NCI-H524 (cell line): ENCODE data around the gene OPA1.

Experiments
- DNase-seq, 2 experiments: peaks; one replicate each; lab custom pipeline; 2025; lab: John Stamatoyannopoulos, UW

The OPA1 gene

DNA sequence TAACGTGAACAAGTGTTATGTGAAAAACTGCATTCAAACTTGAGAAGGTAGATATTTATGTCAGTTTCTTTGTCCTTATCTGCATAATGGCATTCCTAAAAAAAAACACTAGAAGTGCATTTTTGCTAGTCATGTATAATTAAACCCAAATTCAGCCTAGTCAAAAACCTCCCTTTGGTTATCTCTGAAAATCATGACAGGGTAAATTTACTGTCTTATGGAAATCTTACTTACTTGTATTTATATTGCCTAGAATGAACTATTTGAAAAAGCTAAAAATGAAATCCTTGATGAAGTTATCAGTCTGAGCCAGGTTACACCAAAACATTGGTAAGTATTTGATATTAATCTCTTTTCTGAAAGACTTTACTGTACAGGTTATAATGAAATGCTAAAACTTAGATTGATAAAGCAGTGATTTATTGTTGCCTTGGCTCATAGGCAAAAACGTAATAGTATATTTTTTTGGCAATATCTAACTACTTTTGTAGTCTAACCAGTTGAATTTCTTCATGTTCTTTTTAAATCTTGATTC, 55.6 kb downstream of the OPA1 start:
- DNase-seq, result no peak

DNA sequence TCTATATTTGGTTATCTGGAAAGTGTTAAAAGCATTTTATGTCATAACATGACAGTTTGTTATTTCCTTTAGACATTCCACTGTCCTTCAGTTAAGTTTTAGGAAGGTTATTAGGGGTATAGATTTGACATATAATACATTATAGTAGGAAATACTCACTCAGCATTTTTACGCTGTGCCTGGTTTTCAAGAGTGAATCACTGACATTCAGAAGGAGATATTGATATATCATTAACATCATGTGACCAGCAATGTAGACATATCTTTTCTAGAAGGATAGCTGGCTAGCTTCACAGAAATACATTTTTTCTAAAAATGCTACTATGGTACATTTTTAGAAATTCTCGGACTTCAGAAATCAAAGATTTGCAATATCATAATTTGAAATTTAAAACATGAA, 57.6 kb downstream of the OPA1 start:
- no peak for DNase-seq

DNA sequence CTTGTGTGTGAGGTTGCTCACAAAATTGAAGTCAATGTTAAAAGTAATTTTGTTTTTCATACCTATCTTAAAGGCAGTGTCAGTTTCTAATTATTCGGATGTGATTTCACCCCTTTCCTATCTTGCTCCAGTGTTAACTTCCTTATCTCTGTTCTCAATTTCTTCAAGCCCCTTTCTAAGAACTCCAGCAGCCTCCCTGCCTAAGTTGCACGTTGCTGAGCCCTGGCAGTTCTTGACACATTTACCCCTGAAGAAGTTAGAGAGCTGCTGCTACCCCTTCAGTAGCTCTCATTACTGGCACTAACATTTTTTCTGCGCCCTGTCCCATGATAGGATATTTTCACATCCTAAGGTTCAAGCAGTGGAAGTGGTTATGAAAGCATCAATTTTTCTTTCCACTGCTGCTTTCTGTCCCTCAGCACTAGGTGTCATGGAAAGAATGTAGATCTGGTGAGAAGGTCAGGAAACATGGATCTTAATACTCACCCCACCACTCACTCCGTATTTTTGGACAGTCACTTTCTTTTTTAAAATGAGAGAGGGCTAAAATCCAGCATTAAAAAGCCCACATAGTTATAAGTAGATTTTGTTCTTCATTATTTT, 62.9 kb downstream of the OPA1 start:
- no peak for DNase-seq

DNA sequence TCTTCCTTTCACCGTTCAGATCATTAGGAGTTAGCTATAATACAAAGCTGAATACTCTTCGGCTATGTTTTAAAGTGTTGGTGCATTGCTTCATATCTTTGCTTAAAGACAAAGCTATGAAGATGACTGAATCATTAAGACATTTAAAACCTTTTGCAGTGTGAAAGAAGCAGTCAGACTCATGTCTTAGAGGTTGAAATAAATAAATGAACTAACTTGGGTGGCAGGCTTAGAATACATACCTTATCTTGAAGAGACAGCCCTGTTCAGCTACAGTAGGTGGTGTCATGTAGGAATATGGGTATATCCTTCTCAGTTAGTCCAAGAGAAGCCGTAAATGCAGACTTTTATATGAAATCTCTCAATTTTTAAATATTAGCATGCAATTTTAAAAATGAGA, 63.4 kb downstream of the OPA1 start:
- no peak for DNase-seq

DNA sequence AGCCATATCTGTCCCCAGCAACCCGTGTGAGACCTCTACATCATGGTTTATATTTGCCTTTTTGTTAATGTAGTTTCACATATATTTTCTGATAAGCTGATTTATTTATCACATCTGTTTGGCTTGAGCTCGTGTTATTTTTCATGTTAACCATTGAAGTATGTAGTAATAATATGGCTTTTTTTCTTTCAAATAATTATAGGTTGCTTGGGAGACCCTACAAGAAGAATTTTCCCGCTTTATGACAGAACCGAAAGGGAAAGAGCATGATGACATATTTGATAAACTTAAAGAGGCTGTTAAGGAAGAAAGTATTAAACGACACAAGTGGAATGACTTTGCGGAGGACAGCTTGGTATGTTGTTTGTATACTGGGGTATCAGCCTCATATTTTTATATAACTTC, 63.9 kb downstream of the OPA1 start:
- DNase-seq, result no peak

DNA sequence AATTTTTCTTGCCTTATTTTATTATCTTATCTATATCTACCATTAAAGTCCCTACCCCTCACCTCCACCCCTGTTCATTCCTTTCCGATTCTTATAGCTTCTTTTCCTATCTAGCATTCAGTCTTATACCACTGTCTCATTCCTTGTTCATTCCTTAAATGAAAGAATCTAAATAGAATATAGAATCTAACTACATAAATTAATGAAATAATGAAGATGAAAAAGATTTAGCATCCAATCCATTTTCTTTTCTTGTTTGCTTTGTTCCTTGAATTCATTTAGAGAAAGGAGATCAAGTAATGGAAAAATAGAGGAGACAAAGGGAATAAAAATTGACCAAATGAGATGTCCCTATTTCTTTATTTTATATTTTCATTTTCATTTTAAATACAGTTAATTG, 67.2 kb downstream of the OPA1 start:
- DNase-seq, result no peak

DNA sequence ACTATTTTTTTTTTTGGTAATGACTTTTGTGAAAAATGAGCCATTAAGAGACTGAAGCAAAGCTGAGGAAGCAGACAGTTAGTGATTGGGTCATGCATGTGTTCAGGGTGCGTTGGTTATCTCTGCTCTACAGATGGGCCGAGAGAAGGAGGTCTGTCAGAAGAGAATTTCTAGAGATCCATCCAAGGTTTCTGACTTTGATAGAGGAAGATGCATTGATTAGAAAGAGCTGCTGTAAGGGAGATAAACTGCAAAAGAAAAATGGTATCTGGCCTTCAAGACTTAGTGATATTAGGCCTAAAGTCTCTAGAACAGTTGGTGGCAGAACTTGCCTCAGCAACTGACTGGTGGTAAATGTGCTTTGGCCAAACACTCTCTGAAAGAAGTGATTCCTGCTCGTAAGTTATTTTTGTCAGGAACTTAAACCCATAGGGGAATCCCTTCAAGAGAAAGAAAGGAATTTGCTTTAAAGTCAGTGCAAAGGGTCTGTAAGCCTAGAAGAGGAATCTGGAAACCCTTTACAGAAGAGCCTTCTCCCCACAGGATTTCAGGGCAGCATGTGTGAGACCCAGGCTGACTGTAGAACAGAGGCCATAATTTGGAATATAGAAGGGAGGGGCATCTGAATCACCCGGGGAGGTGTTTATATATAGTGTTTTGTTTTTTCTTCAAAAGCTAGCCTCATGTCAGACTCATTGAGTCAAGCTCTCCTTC, 67.8 kb downstream of the OPA1 start:
- no peak for DNase-seq

DNA sequence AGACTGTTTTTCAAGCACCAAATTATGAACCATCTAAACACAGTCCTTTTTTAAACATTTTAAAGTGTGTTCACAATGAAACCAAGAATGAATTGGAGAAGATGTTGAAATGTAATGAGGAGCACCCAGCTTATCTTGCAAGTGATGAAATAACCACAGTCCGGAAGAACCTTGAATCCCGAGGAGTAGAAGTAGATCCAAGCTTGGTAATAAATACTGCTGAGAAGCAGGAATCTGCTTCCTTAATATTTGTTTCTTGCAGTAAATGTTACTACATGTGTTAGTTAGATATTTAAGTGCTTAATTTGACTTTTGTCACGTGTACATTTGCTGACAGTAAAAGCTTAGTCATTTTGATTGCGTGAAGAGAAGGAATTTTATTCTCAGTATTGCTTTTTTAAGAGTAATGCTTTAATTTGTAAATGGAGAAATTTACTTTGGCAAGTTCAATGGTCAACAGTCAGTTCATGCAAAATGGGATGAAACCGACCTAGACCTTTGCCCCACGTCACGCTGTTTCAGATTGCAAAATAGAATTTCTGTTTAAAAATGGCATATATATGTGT, 69.8 kb downstream of the OPA1 start:
- DNase-seq, result no peak

DNA sequence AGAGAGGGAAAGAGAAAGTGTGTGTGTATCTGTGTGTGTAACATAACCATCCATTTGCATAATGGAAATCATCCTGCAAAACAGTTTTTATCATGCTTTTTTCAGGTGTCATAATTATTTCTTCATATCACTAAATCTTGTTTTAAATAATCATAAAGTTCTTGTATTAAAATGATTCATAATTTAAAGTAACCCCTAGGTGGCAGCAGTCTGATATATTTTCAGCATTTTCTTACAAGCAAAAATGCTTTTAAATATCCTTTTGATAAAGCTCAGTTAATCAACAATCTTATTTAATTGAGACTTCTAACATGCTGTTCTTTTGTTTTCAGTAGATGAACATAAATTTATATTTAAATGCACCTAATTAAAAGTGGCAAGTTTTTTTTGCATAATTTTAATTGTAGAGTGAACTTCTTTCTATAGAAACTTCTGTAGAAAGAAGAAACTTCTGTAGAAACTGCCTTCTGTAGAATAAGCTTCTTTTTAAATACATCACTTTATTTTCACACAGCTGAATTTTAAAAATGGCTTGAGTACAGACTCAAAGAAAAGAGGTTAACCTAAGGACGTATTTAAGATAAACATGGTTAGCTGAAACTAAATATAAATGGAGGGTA, 72.5 kb downstream of the OPA1 start:
- peak in 1 of 2 experiments; percentile 30 for DNase-seq

DNA sequence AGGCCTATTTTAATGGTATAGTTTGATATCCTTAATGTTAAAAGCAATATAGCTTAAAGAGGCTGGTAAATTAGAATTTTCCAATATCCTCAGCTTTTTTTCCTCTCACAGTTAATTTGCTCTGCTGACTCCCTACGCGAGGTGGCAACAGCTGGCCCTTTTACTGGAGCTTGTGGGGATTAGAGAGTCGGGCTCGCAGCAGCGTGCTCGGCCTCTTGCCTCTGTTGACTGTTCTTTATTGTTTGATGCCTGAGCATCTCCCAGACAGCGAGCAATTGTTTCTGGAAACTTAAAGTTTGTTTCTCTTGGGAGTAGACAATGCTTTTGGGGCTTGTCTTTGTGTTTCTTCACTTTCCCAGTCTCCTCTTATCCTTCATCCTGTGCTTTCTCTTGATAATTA, 80.8 kb downstream of the OPA1 start:
- peak; percentile 53 to 81 for DNase-seq

DNA sequence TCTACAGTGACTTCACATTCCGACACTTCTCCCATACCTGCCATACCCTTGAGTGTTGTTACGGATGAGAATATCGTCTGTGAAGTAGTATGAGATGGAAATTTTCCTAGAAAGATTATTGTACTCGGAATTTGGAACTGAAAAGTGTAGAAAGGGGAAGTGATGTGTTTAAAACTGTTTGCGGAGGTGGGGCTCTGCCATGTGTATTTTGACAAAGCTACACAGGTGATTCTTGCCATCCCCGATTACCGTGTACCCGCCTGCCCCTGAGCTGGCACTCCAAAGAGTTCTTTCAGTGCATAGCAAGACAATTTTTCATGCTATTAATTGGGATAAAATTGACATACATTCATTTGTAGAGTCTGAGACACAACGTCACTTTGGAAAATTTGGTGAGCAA, 81.7 kb downstream of the OPA1 start:
- DNase-seq, result no peak

DNA sequence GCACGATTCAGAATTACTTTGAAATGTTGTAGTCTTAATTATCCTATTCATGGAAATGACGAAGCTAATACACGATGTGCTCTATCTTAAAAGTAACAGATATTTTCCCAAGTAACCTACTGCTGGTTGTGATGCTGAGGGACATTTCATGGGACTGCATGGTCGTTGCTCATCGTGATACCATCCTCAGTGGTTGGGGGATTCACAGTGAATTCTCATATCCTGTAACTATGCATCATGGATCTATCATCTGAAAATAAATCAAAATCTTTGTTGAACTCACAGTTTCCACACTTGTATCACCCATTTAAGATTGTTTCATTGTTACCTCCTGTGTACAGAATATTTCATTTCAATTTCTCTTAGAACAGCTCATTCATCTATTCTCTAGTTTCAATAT, 84.7 kb downstream of the OPA1 start:
- no peak for DNase-seq

DNA sequence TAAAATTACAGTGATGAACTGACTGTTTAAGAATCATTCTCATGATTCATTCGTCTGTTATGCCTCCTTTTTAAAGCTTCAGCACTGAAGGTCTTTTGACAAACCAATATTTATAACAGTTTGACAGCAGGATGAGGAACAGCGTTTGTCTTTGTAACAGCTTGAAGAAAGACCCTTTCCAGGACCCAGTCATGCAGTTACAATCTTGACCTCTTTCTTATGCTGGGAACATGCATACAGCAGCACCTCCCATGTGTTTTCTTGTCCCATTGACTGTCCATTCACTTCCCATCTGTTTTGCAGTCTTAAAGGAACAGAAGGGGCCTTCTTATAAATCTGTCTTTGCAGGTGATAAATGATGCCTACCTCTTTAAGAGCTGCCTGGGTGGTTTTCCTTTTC, 87.2 kb downstream of the OPA1 start:
- peak; percentile 11 to 68 for DNase-seq

DNA sequence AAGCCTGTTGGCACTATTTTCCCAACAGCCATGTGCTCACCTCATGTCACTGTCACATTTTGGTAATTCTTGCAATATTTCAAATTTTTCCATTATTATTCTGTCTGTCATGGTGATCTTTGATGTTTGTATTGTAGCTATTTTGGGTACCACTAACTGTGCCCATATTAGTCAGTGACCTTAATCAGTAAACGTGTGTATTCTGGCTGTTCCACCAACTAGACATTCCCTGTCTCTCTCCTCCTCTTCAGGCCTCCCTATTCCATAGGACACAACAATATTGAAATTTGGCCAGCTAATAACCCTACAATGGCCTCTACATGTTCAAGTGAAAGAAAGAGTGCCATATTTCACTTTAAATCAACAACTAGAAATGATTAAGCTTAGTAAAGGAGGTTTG, 88.6 kb downstream of the OPA1 start:
- no peak for DNase-seq

DNA sequence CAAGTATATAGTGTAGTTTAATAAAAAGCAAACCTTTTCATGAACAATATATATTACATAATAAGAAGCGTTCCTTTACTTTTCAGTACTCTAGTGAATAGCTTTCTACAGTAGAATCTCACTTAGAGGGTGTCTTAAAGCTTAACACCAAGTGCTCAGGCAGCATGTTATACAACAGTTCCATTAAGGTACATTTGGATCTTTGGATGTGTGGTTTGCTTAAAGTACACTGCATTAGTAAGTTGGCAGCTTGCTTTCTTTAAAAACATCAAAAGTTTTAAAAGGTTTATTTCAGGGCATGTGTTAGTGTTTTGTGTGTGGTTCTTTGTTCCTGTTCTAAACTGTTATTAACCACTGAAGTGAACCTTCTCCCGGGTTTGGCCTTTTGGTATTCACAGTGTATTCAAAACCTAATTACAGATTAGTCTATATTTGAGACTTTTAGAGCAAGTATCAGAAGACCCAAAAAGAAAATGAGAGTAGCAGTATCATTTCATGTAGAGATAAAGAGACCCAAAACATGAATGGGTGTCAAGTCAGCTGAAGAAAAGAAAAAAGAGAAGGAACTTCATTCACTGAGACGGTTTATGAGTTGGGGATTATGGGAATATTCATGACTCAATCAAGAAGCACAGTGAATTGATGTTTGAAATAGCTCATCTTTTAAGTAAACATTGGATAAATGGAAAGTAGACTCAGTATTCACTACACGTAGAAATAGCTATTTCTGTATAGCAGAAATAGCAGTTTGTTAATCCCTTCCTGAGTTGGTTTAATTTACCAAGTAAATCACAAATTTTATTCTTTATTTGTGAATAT, 93.9 kb downstream of the OPA1 start:
- DNase-seq, result no peak

DNA sequence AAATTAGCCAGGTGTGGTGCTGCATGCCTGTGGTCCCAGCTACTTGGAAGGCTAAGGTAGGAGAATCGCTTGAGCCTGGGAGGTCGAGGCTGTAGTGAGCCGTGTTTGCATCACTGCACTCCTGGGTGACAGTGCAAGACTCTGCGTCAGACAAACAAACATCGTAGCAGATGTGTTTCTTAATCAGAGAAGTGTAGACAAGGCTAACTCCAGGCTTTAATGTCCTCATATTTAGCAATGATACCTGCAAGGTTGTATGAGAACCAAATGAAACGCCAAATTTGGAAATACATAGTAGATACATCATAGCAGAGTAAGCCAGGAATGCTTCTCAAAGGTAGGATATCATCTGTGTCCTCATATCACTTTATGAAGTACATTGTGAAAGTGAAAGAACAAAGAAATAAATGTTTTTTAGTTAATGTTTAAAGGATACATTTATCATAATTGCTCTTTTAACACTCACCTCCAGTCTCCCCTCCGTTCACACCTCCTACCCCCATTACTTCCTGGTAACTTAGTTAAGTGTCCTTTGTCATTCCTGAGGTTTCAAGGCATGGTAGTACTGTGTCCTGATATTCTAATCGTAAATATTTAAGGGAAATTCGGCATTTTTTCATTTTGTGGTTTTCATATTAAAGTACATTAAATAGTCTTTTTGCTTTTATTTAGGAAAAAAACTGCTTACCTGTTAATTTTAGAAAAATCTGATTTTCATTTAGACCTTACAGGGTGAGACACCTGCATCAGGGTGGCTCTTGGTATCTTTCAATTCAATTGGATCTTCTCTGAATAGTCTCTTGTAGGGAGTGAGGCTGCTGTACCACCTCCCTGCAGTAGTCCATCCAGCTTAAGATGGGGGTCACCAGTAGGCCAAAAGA, 96.1 kb downstream of the OPA1 start:
- no peak for DNase-seq

DNA sequence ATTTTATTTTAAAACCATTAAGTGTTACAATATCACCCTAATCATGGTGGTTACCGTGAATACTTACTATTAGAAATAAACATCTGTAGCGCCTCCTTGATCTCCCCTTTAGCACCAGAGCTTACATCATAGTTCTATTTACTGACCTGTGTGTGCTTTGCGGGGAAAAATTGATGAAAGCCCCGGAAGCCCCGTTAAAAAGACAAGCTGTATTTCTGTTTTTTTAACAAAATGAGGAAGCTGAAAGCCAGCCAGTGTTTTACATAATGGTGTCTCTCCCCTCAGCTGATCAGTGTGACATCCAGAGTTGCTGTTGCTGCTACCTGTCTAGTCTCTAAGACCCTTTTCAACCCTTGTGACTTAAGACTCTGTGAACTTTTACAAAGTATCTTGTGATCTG, 100.8 kb downstream of the OPA1 start:
- no peak for DNase-seq

DNA sequence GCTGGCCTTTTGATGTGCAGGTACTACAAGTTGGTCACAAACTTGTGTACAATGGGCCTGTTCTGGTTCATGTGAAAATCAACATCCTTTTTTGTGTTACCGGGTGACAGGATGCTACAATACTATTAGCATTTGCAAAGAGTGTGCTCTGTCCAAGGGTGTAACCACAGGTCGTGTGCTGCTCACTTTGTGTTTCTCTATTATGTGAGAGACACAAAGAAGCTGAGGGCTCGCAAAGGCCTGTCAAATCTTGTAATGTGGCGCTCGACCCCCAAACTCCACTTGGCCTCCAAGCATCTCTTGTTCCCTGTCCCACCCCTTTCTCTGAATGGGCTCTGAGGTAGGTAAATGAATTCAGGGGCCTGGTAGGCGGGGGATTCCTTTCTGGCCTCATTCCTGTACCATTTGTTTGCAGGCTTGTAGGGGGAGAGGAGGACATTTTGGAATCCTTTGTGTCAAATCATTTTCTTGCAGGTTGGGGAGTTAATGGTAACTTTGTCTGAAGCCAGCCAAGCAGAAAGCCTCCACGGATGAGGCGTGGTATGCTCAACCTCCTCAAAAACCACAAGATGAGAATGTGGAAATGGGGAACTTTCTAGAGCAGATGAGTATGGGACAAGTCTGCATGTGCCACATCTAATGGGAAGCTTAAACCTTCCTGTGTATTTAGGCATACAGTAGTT, 109.1 kb downstream of the OPA1 start:
- DNase-seq, result no peak

DNA sequence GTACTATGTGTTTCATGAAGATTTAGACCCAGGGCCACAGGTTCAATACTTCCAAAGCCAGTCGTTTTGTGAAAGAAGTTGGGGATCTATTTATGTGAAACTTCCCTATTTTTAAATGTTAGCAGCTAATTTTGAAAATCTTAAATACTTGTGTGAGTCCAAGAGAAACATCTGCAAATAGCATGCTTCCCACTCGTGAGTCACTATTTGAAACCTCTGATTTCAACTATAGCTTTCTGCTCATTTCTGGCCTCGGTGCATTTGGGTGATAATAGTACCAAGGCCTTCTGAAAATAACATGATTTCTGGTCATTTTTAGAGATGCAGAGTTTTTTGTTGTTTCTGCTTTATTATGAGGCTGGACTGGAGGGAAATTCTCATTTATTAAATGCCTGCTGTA, 110.0 kb downstream of the OPA1 start:
- no peak for DNase-seq

DNA sequence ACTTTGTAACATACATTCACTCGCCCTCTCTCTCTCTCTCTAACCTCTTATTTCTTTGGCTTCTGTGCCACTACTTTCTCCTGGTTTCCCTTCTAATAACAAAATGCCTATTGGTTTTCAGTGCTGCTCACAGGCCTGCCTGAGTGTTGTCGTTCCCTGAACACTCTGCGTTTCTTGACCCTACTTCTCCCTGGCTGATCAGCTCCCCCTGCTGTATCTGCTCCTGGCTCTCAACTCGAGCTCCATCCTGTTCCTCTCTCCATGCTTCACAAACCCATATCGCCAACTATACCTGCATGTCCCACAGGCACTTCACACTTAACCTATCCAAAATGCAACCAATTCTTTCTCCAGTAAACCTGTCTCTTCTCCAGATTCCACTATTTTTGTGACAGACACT, 111.4 kb downstream of the OPA1 start:
- DNase-seq, result no peak

DNA sequence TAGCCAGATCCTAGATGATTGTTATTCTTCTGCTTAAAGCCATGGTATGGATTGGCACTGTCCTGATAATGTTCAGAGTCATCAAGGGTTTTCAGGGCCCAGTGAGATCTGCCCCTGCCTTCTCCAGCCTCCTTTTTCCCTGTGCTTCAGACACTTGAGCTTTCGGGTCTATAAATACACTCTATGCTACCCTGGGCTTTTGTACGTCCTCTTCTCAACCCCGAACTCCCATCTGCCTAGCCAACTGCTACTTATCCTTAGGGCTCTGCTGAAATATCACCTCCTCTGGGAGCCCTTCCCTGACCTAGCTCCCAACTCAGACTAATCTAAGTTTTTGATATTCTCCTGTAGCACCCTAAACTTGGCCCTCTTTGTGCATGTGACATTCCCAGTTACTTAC, 115.3 kb downstream of the OPA1 start:
- DNase-seq, result no peak
